CD4-positive, alpha-beta T cell treated with Interleukin-17A for 4 hours (primary cell): ENCODE results near the gene KCNE3.
A peak's percentile ranks its signal among the peaks of the same experiment; 100 is the strongest.
"Not testable (repeated sequence)": the region's sequence is repeated elsewhere in the genome, so short reads cannot be mapped to it uniquely, and the experiment has no call there.

Experiments
- DNase-seq: peaks from one replicate; pipeline ENCODE4 v3.0.0-alpha.2; 2020; ENCODE audit warnings: mixed read lengths

Gene KCNE3

GRCh38 chr11:74437441-74438042 is 29.8 kb downstream of the KCNE3 start:
- no peak for DNase-seq

GRCh38 chr11:74434528-74434927 is 32.8 kb downstream of the KCNE3 start:
- no peak for DNase-seq

GRCh38 chr11:74429205-74429604 is 38.1 kb downstream of the KCNE3 start:
- no peak for DNase-seq

- no peak for DNase-seq
These were observed 39.9 kb downstream of the KCNE3 start for GRCh38 chr11:74427384-74427886.

- DNase-seq: no peak
These were observed 42.2 kb downstream of the KCNE3 start for GRCh38 chr11:74425100-74425499.

- DNase-seq: no peak
These were observed 48.8 kb downstream of the KCNE3 start for GRCh38 chr11:74418509-74418895.

GRCh38 chr11:74417860-74418508 is 49.4 kb downstream of the KCNE3 start:
- DNase-seq: peak; percentile 7

- no peak for DNase-seq
These were observed 50.0 kb downstream of the KCNE3 start for GRCh38 chr11:74417379-74417804.

GRCh38 chr11:74416974-74417373 is 50.4 kb downstream of the KCNE3 start:
- DNase-seq: not testable (repeated sequence)

GRCh38 chr11:74412733-74413359 is 54.5 kb downstream of the KCNE3 start:
- no peak for DNase-seq

- DNase-seq: no peak
These were observed 55.0 kb downstream of the KCNE3 start for GRCh38 chr11:74412321-74412720.

GRCh38 chr11:74409633-74410032 is 57.7 kb downstream of the KCNE3 start:
- no peak for DNase-seq
